Transverse colon (tissue), 4 donors: ENCODE measurements around the gene NHS. TPM values are rescaled to one million over a fixed set of nuclear protein-coding genes. Genes with fewer than 3 reads are reported as not detected.

Experiments
- DNase-seq: peaks from one replicate; pipeline ENCODE4 v3.0.0-alpha.2; 2019
- H3K27ac ChIP-seq, 4 donors: fragments of 200-600 bp; sonication (generic); 2 replicates each; pipeline ENCODE4 v1.5.1; 2016 to 2018; ENCODE audit warnings: inconsistent platforms in 4 of 4
- H3K27me3 ChIP-seq: fragments of 200-600 bp; sonication (generic); 2 replicates; pipeline ENCODE4 v1.5.1; 2017; ENCODE audit warnings: inconsistent platforms
- H3K36me3 ChIP-seq, 4 donors: fragments of 200-600 bp; sonication (generic); 2 replicates each; pipeline ENCODE4 v1.5.1; 2017 to 2019; ENCODE audit warnings: inconsistent platforms in 4 of 4
- H3K4me1 ChIP-seq, 4 donors: fragments of 200-600 bp; sonication (generic); 2 replicates each; pipeline ENCODE4 v1.5.1; 2017 to 2020; ENCODE audit warnings: inconsistent platforms in 4 of 4
- H3K4me3 ChIP-seq, 4 donors: fragments of 200-600 bp; sonication (generic); 1 replicate in 1 of 4; 2 replicates in 3 of 4; pipeline versions ENCODE4 v1.5.1 to v1.6.1; 2017 to 2019; ENCODE audit warnings: inconsistent platforms in 4 of 4
- H3K9me3 ChIP-seq, 2 donors: fragments of 200-600 bp; sonication (generic); 2 replicates each; pipeline ENCODE4 v1.5.1; 2017 to 2019; ENCODE audit warnings: inconsistent platforms in 2 of 2
- EP300 ChIP-seq: sonication (generic); formaldehyde crosslinking; IDR thresholded peaks from one replicate; pipeline ENCODE4 v1.6.1; 2017; ENCODE audit warnings: antibody characterized with exemption, low read depth
- POLR2A ChIP-seq: fragments of 450-650 bp; IDR thresholded peaks from one replicate; pipeline ENCODE4 v1.6.1; 2016; ENCODE audit warnings: antibody characterized with exemption, mild to moderate bottlenecking, moderate library complexity
- POLR2AphosphoS5 ChIP-seq, 3 donors: sonication (generic); formaldehyde crosslinking; IDR thresholded peaks; one replicate each; pipeline ENCODE4 v1.6.1; 2016; ENCODE audit warnings: antibody characterized with exemption in 3 of 3
- WGBS, 2 donors: methylation state at CpG; one replicate each; pipeline ENCODE4 v1.1.5; 2018; ENCODE audit warnings: low coverage in 1 of 2; 5-methylcytosine and 5-hydroxymethylcytosine counted together
- in situ Hi-C, 4 donors: fragments of 200-750 bp; cut with MboI; loops; one replicate each; pipeline versions ENCODE4 v1.15.0 to v1.15.1; 2017; ENCODE audit warnings: low sequenced_read_pairs in 3 of 4, low pct_ligation_motif_present in 1 of 4, low pct_unique_long_range_greater_than_20kb in 1 of 4
- intact Hi-C: fragments of 100-400 bp; cut with DNase I; formaldehyde crosslinking; loops from one replicate; pipeline ENCODE4 v1.15.1; 2023; ENCODE audit warnings: low total_unique reads
- total RNA-seq, 4 donors: library from RNA; depleted of rRNA; stranded (reverse); fragments of >200 nt; gene quantifications; one replicate each; pipeline ENCODE4 v1.1.0, GENCODE V29; 2016
- TF ChIP-seq, protein P1 (sequence below), 5 experiments: fragments of 200-600 bp in 3 of 5; fragments of 450-650 bp in 2 of 5; sonication (generic) in 3 of 5; IDR thresholded peaks; 1 replicate in 2 of 5; 2 replicates in 3 of 5; pipeline ENCODE4 v1.5.1; 2016 to 2017; ENCODE audit warnings: antibody characterized with exemption in 5 of 5, inconsistent platforms in 3 of 5, mild to moderate bottlenecking in 2 of 5, moderate library complexity in 1 of 5

NHS gene
- total RNA-seq, 4 donors from 2014 or later: 1.2 to 10.7 (median 5.0) TPM

DNA sequence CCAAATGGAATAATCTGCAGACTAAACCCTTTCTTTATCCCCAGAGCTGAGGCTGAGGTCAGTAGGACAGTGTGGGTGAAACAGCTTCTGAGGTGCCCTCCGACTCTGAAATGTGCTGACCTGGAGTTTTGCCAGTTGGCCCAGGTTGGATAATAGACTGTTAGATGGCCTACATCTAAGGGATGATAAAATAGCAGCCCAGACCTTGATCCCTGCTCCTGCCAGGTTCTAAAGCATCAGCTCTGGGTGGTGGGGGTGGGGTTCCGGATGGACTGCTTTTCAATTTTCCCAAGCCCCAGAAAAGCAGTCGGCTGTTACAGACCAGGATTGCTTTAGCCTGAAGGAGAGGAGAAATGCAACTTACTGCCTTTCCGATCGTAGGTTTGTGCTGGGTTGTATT lies 110.4 kb downstream of the NHS start:
- no peaks in the 10 kb centered on the region for H3K4me1 ChIP-seq
- no peaks in the 10 kb centered on the region for H3K27me3 ChIP-seq
- no peak for DNase-seq
- WGBS, 2 donors: 60 to 74% methylated on average over 1 to 5 of the region's 5 CpGs
- H3K4me3 ChIP-seq: no peak overlapping the region
- intact Hi-C loops (no loop called here), in situ Hi-C loops (no loop called here)
- H3K9me3 ChIP-seq: no peaks in the 10 kb centered on the region
- no peaks in the 10 kb centered on the region for H3K36me3 ChIP-seq
- no peak overlapping the region for H3K27ac ChIP-seq
- TF ChIP-seq EP300 (no peak), POLR2A (no peak)

DNA sequence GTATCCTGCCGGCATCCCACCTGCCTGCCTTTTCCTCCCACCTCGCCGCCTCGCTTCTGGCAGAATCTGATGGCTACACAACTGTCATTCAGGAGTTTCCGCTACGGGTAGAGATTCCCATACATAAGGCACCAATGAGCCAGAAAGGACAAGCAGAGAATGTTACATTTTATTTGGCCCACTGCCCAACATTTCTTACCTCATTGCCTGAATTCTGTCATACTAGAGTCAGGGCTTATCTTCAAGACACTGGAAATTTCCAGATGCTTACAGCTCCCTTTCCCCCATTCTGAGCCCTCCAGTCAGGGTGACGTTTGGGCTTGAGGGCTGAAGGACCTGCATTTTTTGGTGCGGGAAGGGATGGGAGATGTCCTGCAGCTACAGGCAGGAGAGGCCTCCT lies 113.0 kb downstream of the NHS start:
- Histone ChIP-seq H3K9me3 (no peaks in the 10 kb centered on the region), H3K27ac (no peak overlapping the region), H3K4me1 (no peaks in the 10 kb centered on the region), H3K4me3 (no peak overlapping the region), H3K27me3 (no peaks in the 10 kb centered on the region), H3K36me3 (no peaks in the 10 kb centered on the region)
- DNase-seq: no peak
- in situ Hi-C loops (no loop called here), intact Hi-C loops (no loop called here)
- WGBS, 2 donors: 88% methylated on average over 8 of the region's 8 CpGs; no CpG with 5 or more reads in 1 of the 2 donors
- TF ChIP-seq POLR2AphosphoS5 (IDR thresholded peaks at IDR 0.05) (no peak), EP300 (no peak), POLR2A (no peak)
- TF ChIP-seq, protein P1, sequence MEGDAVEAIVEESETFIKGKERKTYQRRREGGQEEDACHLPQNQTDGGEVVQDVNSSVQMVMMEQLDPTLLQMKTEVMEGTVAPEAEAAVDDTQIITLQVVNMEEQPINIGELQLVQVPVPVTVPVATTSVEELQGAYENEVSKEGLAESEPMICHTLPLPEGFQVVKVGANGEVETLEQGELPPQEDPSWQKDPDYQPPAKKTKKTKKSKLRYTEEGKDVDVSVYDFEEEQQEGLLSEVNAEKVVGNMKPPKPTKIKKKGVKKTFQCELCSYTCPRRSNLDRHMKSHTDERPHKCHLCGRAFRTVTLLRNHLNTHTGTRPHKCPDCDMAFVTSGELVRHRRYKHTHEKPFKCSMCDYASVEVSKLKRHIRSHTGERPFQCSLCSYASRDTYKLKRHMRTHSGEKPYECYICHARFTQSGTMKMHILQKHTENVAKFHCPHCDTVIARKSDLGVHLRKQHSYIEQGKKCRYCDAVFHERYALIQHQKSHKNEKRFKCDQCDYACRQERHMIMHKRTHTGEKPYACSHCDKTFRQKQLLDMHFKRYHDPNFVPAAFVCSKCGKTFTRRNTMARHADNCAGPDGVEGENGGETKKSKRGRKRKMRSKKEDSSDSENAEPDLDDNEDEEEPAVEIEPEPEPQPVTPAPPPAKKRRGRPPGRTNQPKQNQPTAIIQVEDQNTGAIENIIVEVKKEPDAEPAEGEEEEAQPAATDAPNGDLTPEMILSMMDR (IDR thresholded peaks at IDR 0.05): no peak

DNA sequence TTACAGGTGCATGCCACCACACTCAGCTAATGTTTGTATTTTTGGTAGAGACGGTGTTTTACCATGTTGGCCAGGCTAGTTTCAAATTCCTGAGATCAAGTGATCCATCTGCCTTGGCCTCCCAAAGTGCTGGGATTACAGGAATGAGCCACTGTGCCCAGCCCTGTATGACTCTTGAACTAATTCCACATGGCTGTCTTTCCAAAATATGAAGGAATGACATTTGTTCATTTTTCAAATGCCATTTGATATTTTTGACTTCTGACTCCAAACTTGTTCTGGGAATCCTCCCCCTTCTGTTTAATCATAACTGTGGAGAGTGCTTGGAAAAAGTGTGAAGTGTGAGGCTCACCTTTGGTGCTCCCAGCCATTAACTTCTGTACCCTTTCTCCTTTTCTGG lies 119.2 kb downstream of the NHS start:
- Histone ChIP-seq H3K27ac (no peak overlapping the region), H3K27me3 (no peaks in the 10 kb centered on the region), H3K9me3 (no peaks in the 10 kb centered on the region), H3K36me3 (no peaks in the 10 kb centered on the region), H3K4me3 (no peak overlapping the region), H3K4me1 (peaks cover 0 to 2% (median 0%) of the 10 kb centered on the region in 4 donors)
- in situ Hi-C loops (no loop called here), intact Hi-C loops (no loop called here)
- TF ChIP-seq, protein P1 (IDR thresholded peaks at IDR 0.05): no peak
- TF ChIP-seq EP300: no peak
- TF ChIP-seq POLR2A: no peak
- 71% methylated on average over 1 of the region's 1 CpG; no CpG with 5 or more reads in 1 of the 2 donors for WGBS, 2 donors
- no peak for DNase-seq

DNA sequence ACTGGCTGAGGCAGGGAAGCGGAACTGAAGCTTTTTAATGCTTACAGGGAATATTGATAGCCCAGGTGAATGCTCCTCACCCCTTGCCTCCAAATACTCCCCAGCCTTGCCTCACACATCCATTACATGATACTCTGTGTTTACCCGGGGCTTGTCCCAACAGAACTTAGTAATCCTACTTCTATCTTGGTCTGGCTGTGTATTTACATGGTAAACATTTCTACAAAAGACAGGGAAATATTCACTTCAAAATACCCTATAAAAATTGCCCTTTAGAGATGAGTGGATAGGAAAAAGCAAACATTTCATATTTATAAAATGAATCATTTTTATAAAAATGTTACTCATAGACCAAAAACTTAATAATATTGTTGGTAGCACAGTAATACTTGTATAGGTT lies 120.1 kb downstream of the NHS start:
- H3K27me3 ChIP-seq: no peaks in the 10 kb centered on the region
- 65% methylated on average over 2 of the region's 2 CpGs; no CpG with 5 or more reads in 1 of the 2 donors for WGBS, 2 donors
- DNase-seq: no peak
- intact Hi-C loops: no loop called here
- no peak overlapping the region for H3K27ac ChIP-seq
- no peaks in the 10 kb centered on the region for H3K9me3 ChIP-seq
- H3K4me1 ChIP-seq: peaks cover 0 to 7% (median 0%) of the 10 kb centered on the region in 4 donors
- TF ChIP-seq, protein P1 (IDR thresholded peaks at IDR 0.05): no peak
- TF ChIP-seq EP300 (no peak), POLR2AphosphoS5 (IDR thresholded peaks at IDR 0.05) (no peak), POLR2A (no peak)
- no peaks in the 10 kb centered on the region for H3K36me3 ChIP-seq
- no peak overlapping the region for H3K4me3 ChIP-seq
- in situ Hi-C loops: no loop called here

DNA sequence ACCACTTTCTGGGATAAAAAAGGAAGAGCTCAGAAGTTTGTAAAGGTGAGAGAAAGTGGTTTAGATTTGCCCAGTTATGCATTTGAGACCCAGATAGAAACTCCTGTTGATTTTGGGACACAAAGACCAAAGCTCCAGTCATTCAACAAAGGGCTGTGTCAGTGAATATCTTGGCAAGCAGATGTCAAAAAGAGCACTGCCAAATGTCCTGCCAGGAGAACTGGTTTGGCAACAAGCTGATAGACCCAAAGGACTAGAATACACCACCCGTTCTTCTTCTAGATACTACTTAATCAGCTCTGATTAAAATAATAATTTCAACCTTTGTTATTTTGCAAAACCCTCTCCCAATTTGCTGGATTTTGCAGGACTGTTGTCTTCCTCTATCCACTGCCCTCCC lies 121.4 kb downstream of the NHS start:
- in situ Hi-C loops: no loop called here
- H3K4me3 ChIP-seq: no peak overlapping the region
- no peak for DNase-seq
- H3K4me1 ChIP-seq: peaks cover 0 to 11% (median 0%) of the 10 kb centered on the region in 4 donors
- TF ChIP-seq, protein P1 (IDR thresholded peaks at IDR 0.05): no peak
- no peak for TF ChIP-seq POLR2A
- no peak for TF ChIP-seq EP300
- no peak for TF ChIP-seq POLR2AphosphoS5 (IDR thresholded peaks at IDR 0.05)
- WGBS, 2 donors: 41% methylated on average over 1 of the region's 1 CpG; no CpG with 5 or more reads in 1 of the 2 donors
- intact Hi-C loops: no loop called here
- H3K27me3 ChIP-seq: no peaks in the 10 kb centered on the region
- H3K27ac ChIP-seq: no peak overlapping the region
- H3K36me3 ChIP-seq: no peaks in the 10 kb centered on the region
- no peaks in the 10 kb centered on the region for H3K9me3 ChIP-seq
